GM19193 (cell line): ENCODE results near the gene TMBIM1.
A peak's percentile ranks its signal among the peaks of the same experiment; 100 is the strongest.

Source experiments
- POLR2A ChIP-seq: IDR thresholded peaks from 4 replicates; pipeline ENCODE4 v1.6.1; 2011; ENCODE audit not compliant: insufficient read depth, insufficient read length; ENCODE audit errors: extremely low read depth

Gene TMBIM1

GRCh38 chr2:218292048-218293014 lies at the start of gene TMBIM1:
Gene TMBIM1 (minus strand): TSS chr2:218292503. CDS start chr2:218282141, 10,362 bp downstream.
- TF ChIP-seq POLR2A = peak; percentile 46

- no peak for TF ChIP-seq POLR2A
Observed at GRCh38 chr2:218341381-218341780, 49.1 kb upstream of the TMBIM1 start.

- TF ChIP-seq POLR2A = no peak
Observed at GRCh38 chr2:218340656-218341055, 48.4 kb upstream of the TMBIM1 start.

GRCh38 chr2:218334531-218334930 lies 42.2 kb upstream of the TMBIM1 start:
- no peak for TF ChIP-seq POLR2A

GRCh38 chr2:218332920-218333645 lies 40.8 kb upstream of the TMBIM1 start:
- peak; percentile 23 for TF ChIP-seq POLR2A

- TF ChIP-seq POLR2A = no peak
Observed at GRCh38 chr2:218332288-218332687, 40.0 kb upstream of the TMBIM1 start.

GRCh38 chr2:218331745-218332144 lies 39.4 kb upstream of the TMBIM1 start:
- TF ChIP-seq POLR2A = no peak

GRCh38 chr2:218329826-218330593 lies 37.7 kb upstream of the TMBIM1 start:
- peak; percentile 73 for TF ChIP-seq POLR2A

GRCh38 chr2:218329027-218329825 lies 36.9 kb upstream of the TMBIM1 start:
- no peak for TF ChIP-seq POLR2A

GRCh38 chr2:218328294-218328693 lies 36.0 kb upstream of the TMBIM1 start:
- no peak for TF ChIP-seq POLR2A

GRCh38 chr2:218327451-218328210 lies 35.3 kb upstream of the TMBIM1 start:
- no peak for TF ChIP-seq POLR2A

GRCh38 chr2:218326315-218326714 lies 34.0 kb upstream of the TMBIM1 start:
- no peak for TF ChIP-seq POLR2A

- no peak for TF ChIP-seq POLR2A
Observed at GRCh38 chr2:218325566-218326160, 33.4 kb upstream of the TMBIM1 start.
